HG02852 (cell line): ENCODE results near the gene USP10.

Experiments
- ATAC-seq: cut with Tn5 transposase; IDR thresholded peaks from one replicate; pipeline ENCODE4 v1.9.1; 2021; ENCODE audit warnings: mild to moderate bottlenecking, moderate library complexity; ENCODE audit not compliant: unreplicated experiment

USP10 gene

GRCh38 chr16:84699712-84700445, at the start of gene USP10:
TSS of gene USP10 (plus strand) at chr16:84700000. CDS start at chr16:84700091, 91 bp downstream.
- ATAC-seq, result peak; percentile 73

GRCh38 chr16:84650062-84650991, 49.5 kb upstream of the USP10 start:
- no peak for ATAC-seq

GRCh38 chr16:84652566-84652965, 47.2 kb upstream of the USP10 start:
- ATAC-seq, result no peak

GRCh38 chr16:84654238-84654637, 45.6 kb upstream of the USP10 start:
- ATAC-seq, result no peak

- no peak for ATAC-seq
Measured at GRCh38 chr16:84654998-84655397, 44.8 kb upstream of the USP10 start.

- no peak for ATAC-seq
Measured at GRCh38 chr16:84656649-84657048, 43.2 kb upstream of the USP10 start.

GRCh38 chr16:84657229-84657837, 42.5 kb upstream of the USP10 start:
- no peak for ATAC-seq

- ATAC-seq, result no peak
Measured at GRCh38 chr16:84658690-84659089, 41.1 kb upstream of the USP10 start.

- no peak for ATAC-seq
Measured at GRCh38 chr16:84659656-84660300, 40.0 kb upstream of the USP10 start.

- ATAC-seq, result no peak
Measured at GRCh38 chr16:84660973-84661372, 38.8 kb upstream of the USP10 start.

- ATAC-seq, result no peak
Measured at GRCh38 chr16:84661418-84662060, 38.3 kb upstream of the USP10 start.

GRCh38 chr16:84662471-84662870, 37.3 kb upstream of the USP10 start:
- no peak for ATAC-seq

- ATAC-seq, result no peak
Measured at GRCh38 chr16:84663433-84664101, 36.2 kb upstream of the USP10 start.

- ATAC-seq, result no peak
Measured at GRCh38 chr16:84665359-84665758, 34.4 kb upstream of the USP10 start.

GRCh38 chr16:84665843-84666242, 34.0 kb upstream of the USP10 start:
- ATAC-seq, result no peak

- ATAC-seq, result no peak
Measured at GRCh38 chr16:84667600-84668309, 32.0 kb upstream of the USP10 start.

- ATAC-seq, result no peak
Measured at GRCh38 chr16:84670063-84670462, 29.7 kb upstream of the USP10 start.

GRCh38 chr16:84672276-84673202, 27.3 kb upstream of the USP10 start:
- no peak for ATAC-seq
